Stomach (tissue), 9 donors: ENCODE data around the gene TADA2B. TPM values are rescaled to one million over a fixed set of nuclear protein-coding genes. Genes with fewer than 3 reads are reported as not detected.

Experiments used
- DNase-seq, 2 donors: peaks; one replicate each; pipeline versions ENCODE4 v3.0.0 to v3.0.0-alpha.2; 2013 to 2019
- H3K27ac ChIP-seq, 5 donors: fragments of 200-600 bp in 4 of 5; sonication (generic) in 4 of 5; one replicate each; pipeline ENCODE4 v1.5.1; 2013 to 2019; ENCODE audit warnings: mild to moderate bottlenecking in 1 of 5, moderate library complexity in 1 of 5
- H3K27me3 ChIP-seq, 3 donors: fragments of 200-600 bp; sonication (generic); one replicate each; pipeline ENCODE4 v1.5.1; 2017 to 2019; ENCODE audit warnings: mixed run types in 1 of 3
- H3K36me3 ChIP-seq, 4 donors: fragments of 200-600 bp; sonication (generic); 1 replicate in 3 of 4; 2 replicates in 1 of 4; pipeline ENCODE4 v1.5.1; 2016 to 2019
- H3K4me1 ChIP-seq, 4 donors: fragments of 200-600 bp; sonication (generic); one replicate each; pipeline ENCODE4 v1.5.1; 2016 to 2019
- H3K4me3 ChIP-seq, 4 donors: fragments of 200-600 bp; sonication (generic) in 3 of 4; one replicate each; pipeline ENCODE4 v1.5.1; 2016 to 2019; ENCODE audit warnings: mild to moderate bottlenecking in 1 of 4
- H3K9me3 ChIP-seq, 4 donors: fragments of 200-600 bp; sonication (generic); one replicate each; pipeline ENCODE4 v1.5.1; 2016 to 2019
- CTCF ChIP-seq, 7 experiments: fragments of 450-650 bp in 4 of 7; fragments of 200-600 bp in 3 of 7; sonication (generic) in 3 of 7; IDR thresholded peaks; one replicate each; pipeline ENCODE4 v1.5.1; 2016 to 2019; ENCODE audit warnings: antibody characterized with exemption in 7 of 7, control low read depth in 2 of 7, mild to moderate bottlenecking in 1 of 7
- EP300 ChIP-seq: sonication (generic); formaldehyde crosslinking; IDR thresholded peaks from one replicate; pipeline ENCODE4 v1.6.1; 2017; ENCODE audit warnings: antibody characterized with exemption
- POLR2A ChIP-seq, 4 donors: fragments of 450-650 bp; IDR thresholded peaks; one replicate each; pipeline ENCODE4 v1.6.1; 2016; ENCODE audit warnings: antibody characterized with exemption in 4 of 4, control low read depth in 2 of 4, mild to moderate bottlenecking in 1 of 4, moderate library complexity in 1 of 4
- POLR2AphosphoS5 ChIP-seq, 3 donors: sonication (generic); formaldehyde crosslinking; IDR thresholded peaks; one replicate each; pipeline ENCODE4 v1.6.1; 2016; ENCODE audit warnings: antibody characterized with exemption in 3 of 3
- WGBS, 5 donors: extraction: QIAGEN DNeasy Blood & Tissue Kit in 3 of 5; methylation state at CpG; one replicate each; pipeline versions ENCODE4 v1.1.5 to v1.1.7; 2013 to 2018; 5-methylcytosine and 5-hydroxymethylcytosine counted together
- intact Hi-C: fragments of 100-400 bp; cut with DNase I; formaldehyde crosslinking; loops from one replicate; pipeline ENCODE4 v1.15.1; 2023; ENCODE audit warnings: low total_unique reads
- polyA plus RNA-seq, 3 donors: library from polyadenylated mRNA; stranded (reverse); fragments of 200-250 nt; gene quantifications; one replicate each; pipeline ENCODE4 v1.2.3, GENCODE V29; 2013
- total RNA-seq, 5 donors: library from RNA; depleted of rRNA; stranded (reverse); fragments of >200 nt; gene quantifications; one replicate each; pipeline versions ENCODE4 v1.1.0 to v1.2.3, GENCODE V29; 2014 to 2016
- donor health status: healthy with polysubstance abuse.
- donor health status: Bipolar disorder and iron deficiency.
- donor health status: healthy.

The TADA2B gene
- total and polyA plus RNA-seq, 8 donors, result 1.2 to 73.7 (median 16.1) TPM

DNA sequence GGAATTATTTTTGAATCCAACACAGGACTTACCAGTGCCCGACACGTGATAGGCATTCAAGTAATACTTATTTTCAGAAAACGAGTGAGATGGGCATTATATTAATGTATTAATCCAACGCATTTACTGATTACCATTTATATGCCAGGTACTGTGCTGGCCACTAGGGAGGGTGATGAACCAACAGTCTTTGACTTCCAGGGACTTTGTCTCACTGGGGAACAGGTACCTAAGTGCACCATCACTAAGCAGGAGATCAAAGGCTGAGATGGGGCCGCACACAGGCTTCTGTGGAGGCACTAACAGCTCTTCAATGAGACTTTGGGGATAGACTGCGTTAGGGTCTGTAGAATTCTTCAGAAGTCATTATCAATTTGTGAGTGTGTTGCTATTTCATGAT is 5.7 kb upstream of the TADA2B start:
- intact Hi-C loops, result no loop called here
- TF ChIP-seq POLR2A (IDR thresholded peaks at IDR 0.05), result no peak
- TF ChIP-seq CTCF (IDR thresholded peaks at IDR 0.05), result peak in 1 of 7 experiments; percentile 25
- Histone ChIP-seq H3K36me3 (peaks cover 1 to 4% (median 3%) of the 10 kb centered on the region in 4 donors), H3K27me3 (no peaks in the 10 kb centered on the region), H3K9me3 (no peaks in the 10 kb centered on the region), H3K27ac (no peak overlapping the region), H3K4me3 (no peak overlapping the region), H3K4me1 (peaks cover 22 to 37% (median 32%) of the 10 kb centered on the region in 4 donors)
- DNase-seq, result no peak
- WGBS, 5 donors, result 43 to 78% (median 65%) methylated on average over 6 of the region's 6 CpGs

DNA sequence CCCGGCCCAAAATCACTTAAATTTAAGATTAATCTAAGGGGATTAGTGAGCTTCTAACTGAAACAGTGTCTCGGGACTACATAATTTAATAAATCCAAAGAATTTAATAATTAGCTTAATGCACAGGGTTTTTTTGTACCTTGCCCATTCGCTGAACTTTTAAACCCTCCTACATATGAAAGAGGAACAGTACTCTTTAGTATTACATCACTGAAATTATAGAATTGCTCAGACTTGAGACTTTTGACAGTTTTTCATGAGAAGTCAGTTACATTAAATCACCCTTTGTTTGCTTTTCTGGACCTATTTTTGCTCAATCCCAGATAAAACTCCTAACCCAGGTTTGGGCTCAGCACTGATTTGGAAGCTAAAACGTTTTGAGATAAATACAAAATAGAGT is 2.4 kb upstream of the TADA2B start:
- 76 to 85% (median 77%) methylated on average over 4 of the region's 4 CpGs for WGBS, 5 donors

GRCh38 chr4:7041246-7041645 is 1.9 kb upstream of the TADA2B start:
- no peak for DNase-seq
- Histone ChIP-seq H3K9me3 (no peaks in the 10 kb centered on the region), H3K27me3 (no peaks in the 10 kb centered on the region), H3K36me3 (no peaks in the 10 kb centered on the region), H3K27ac (no peak overlapping the region), H3K4me3 (peak overlapping the region in 1 of 4 donors; percentile 96), H3K4me1 (peaks cover 25 to 44% (median 40%) of the 10 kb centered on the region in 4 donors)
- 92 to 96% (median 95%) methylated on average over 19 of the region's 19 CpGs for WGBS, 5 donors
- TF ChIP-seq POLR2A (IDR thresholded peaks at IDR 0.05), result no peak
- no peak for TF ChIP-seq EP300
- intact Hi-C loops, result loop anchor here (10.0 kb wide), 1 partner anchor 56 kb away; no protein-coding TSS in a partner anchor

More for the DNA sequence above, 2.4 kb upstream of the TADA2B start:
- Histone ChIP-seq H3K9me3 (no peaks in the 10 kb centered on the region), H3K4me1 (peaks cover 20 to 40% (median 35%) of the 10 kb centered on the region in 4 donors), H3K27ac (no peak overlapping the region), H3K36me3 (no peaks in the 10 kb centered on the region), H3K4me3 (no peak overlapping the region), H3K27me3 (no peaks in the 10 kb centered on the region)
- no peak for TF ChIP-seq CTCF (IDR thresholded peaks at IDR 0.05)
- TF ChIP-seq POLR2A (IDR thresholded peaks at IDR 0.05), result no peak
- no peak for TF ChIP-seq POLR2AphosphoS5 (IDR thresholded peaks at IDR 0.05)
- TF ChIP-seq EP300, result no peak
- no peak for DNase-seq
- intact Hi-C loops, result loop anchor here (10.0 kb wide), 1 partner anchor 56 kb away; no protein-coding TSS in a partner anchor

DNA sequence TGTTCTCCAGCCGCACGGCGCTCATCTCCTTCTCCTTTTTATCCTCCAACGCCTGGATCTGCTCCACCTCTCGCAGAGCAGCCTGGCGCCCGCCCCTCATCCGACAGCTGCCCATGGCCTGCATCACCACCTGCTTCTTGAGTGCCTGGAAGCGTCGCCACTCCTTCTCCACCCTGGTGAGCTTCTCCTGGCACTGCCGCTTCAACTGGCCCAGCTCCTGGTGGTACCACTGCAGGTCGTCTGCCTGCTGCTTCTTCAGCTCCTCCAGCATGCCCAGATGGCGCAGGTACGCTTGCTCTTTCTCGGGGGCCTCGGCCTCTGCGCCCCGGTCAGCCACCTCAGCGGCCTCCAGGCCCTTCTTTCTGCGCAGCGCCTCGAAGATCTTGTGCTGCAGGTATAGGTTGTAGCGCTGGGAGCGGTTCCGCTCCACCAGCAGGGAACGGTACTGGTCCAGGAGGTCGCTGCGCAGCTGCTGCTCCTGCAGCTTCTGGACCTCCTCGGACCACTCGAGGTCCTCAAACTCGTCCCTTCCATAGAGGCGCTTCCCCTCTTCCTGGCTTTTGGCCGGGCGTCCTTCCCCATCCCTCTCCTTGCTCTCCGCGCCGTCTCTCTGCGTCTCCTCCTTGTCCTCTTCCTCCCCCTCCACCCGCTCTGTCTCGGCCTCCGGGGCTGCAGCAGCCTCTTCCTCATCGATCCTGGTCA is 1.2 kb upstream of the TADA2B start:
- Histone ChIP-seq H3K27ac (peak overlapping the region; percentile 71 to 88 (median 88)), H3K9me3 (no peaks in the 10 kb centered on the region), H3K36me3 (no peaks in the 10 kb centered on the region), H3K4me3 (peak overlapping the region; percentile 64 to 96 (median 80)), H3K4me1 (peaks cover 31 to 51% (median 47%) of the 10 kb centered on the region in 4 donors), H3K27me3 (no peaks in the 10 kb centered on the region)
- intact Hi-C loops, result loop anchor here (10.0 kb wide), 1 partner anchor 57 kb away; no protein-coding TSS in a partner anchor
- TF ChIP-seq CTCF (IDR thresholded peaks at IDR 0.05) (no peak), EP300 (no peak), POLR2AphosphoS5 (IDR thresholded peaks at IDR 0.05) (no peak), POLR2A (IDR thresholded peaks at IDR 0.05) (no peak)
- peak in 1 of 2 donors; percentile 47 for DNase-seq
- WGBS, 5 donors, result 19 to 25% (median 22%) methylated on average over 28 to 42 of the region's 42 CpGs
